Neural cell (in vitro differentiated cells): ENCODE data around the gene PSMB10. TPM values are rescaled to one million over a fixed set of nuclear protein-coding genes. Genes with fewer than 3 reads are reported as not detected.

Experiments used
- H2AFZ ChIP-seq: fragments of 200-600, 300-800 bp; sonication (generic), shearing (Covaris generic); 2 replicates; pipeline ENCODE4 v1.6.0; 2014; ENCODE audit warnings: low read depth, mild to moderate bottlenecking, antibody characterized with exemption, low read length, moderate library complexity
- H3F3A ChIP-seq: fragments of 200-600 bp; shearing (Covaris generic); 2 replicates; pipeline ENCODE4 v1.6.1; 2016; ENCODE audit warnings: mild to moderate bottlenecking, moderate library complexity, mixed read lengths, antibody characterized with exemption, low read length; ENCODE audit not compliant: insufficient read depth, poor library complexity, severe bottlenecking
- H3K27ac ChIP-seq: fragments of 200-600, 300-800 bp; sonication (generic), shearing (Covaris generic); 2 replicates; pipeline ENCODE4 v1.5.1; 2014; ENCODE audit warnings: mild to moderate bottlenecking, low read length, moderate library complexity
- H3K27me3 ChIP-seq: fragments of 300-800, 200-600 bp; sonication (generic), shearing (Covaris generic); 2 replicates; pipeline ENCODE4 v1.6.0; 2014; ENCODE audit warnings: mild to moderate bottlenecking, low read depth, low read length, moderate library complexity; ENCODE audit not compliant: insufficient read depth
- H3K36me3 ChIP-seq: fragments of 300-800, 200-600 bp; sonication (generic), shearing (Covaris generic); 2 replicates; pipeline ENCODE4 v1.5.1; 2014; ENCODE audit warnings: mild to moderate bottlenecking, antibody characterized with exemption, low read length, moderate library complexity; ENCODE audit not compliant: insufficient read depth
- H3K4me2 ChIP-seq: fragments of 300-800, 200-600 bp; sonication (generic), shearing (Covaris generic); 2 replicates; pipeline ENCODE4 v1.6.0; 2014; ENCODE audit warnings: mild to moderate bottlenecking, low read length
- H3K4me3 ChIP-seq: fragments of 300-800, 200-600 bp; sonication (generic), shearing (Covaris generic); 2 replicates; pipeline ENCODE4 v1.5.1; 2014; ENCODE audit warnings: mild to moderate bottlenecking, low read length, moderate library complexity
- H3K79me2 ChIP-seq: fragments of 200-600 bp; shearing (Covaris generic); replicated peaks from 2 replicates; pipeline ENCODE4 v1.6.0; 2014; ENCODE audit warnings: mild to moderate bottlenecking, low read length, moderate library complexity; ENCODE audit not compliant: insufficient read depth
- H3K9ac ChIP-seq: fragments of 300-800, 200-600 bp; sonication (generic), shearing (Covaris generic); 2 replicates; pipeline ENCODE4 v1.6.1; 2016; ENCODE audit warnings: mild to moderate bottlenecking, low read length, mixed read lengths
- H3K9me2 ChIP-seq: fragments of 200-600 bp; shearing (Covaris generic); 2 replicates; pipeline ENCODE4 v1.6.1; 2016; ENCODE audit warnings: mild to moderate bottlenecking, low read length, mixed read lengths; ENCODE audit not compliant: insufficient read depth
- H3K9me3 ChIP-seq: fragments of 200-600, 300-800 bp; sonication (generic), shearing (Covaris generic); 2 replicates; pipeline ENCODE4 v1.6.1; 2016; ENCODE audit warnings: mild to moderate bottlenecking, mixed run types, low read length, moderate library complexity, mixed read lengths
- H4K20me1 ChIP-seq: fragments of 200-600 bp; shearing (Covaris generic); 2 replicates; pipeline ENCODE4 v1.6.1; 2016; ENCODE audit warnings: mild to moderate bottlenecking, mixed run types; ENCODE audit not compliant: insufficient read depth
- EP300 ChIP-seq: fragments of 450-650 bp; conservative IDR thresholded peaks from 2 replicates; pipeline ENCODE4 v1.6.1; 2014; ENCODE audit warnings: antibody characterized with exemption, mild to moderate bottlenecking, moderate library complexity; ENCODE audit not compliant: poor library complexity, severe bottlenecking
- EZH2 ChIP-seq: fragments of 200-600, 300-800 bp; shearing (Covaris generic), sonication (generic); IDR thresholded peaks from 2 replicates; pipeline ENCODE4 v1.6.1; 2014; ENCODE audit warnings: antibody characterized with exemption, low read length, borderline replicate concordance, mild to moderate bottlenecking; ENCODE audit not compliant: insufficient read depth, poor library complexity, severe bottlenecking
- MXI1 ChIP-seq: fragments of 450-650 bp; conservative IDR thresholded peaks from 2 replicates; pipeline ENCODE4 v1.6.1; 2014; ENCODE audit warnings: antibody characterized with exemption, mild to moderate bottlenecking; ENCODE audit not compliant: poor library complexity, severe bottlenecking
- POLR2AphosphoS5 ChIP-seq: IDR thresholded peaks from 2 replicates; pipeline ENCODE4 v1.6.1; 2012
- RAD21 ChIP-seq: fragments of 450-650 bp; conservative IDR thresholded peaks from 2 replicates; pipeline ENCODE4 v1.6.1; 2014; ENCODE audit warnings: antibody characterized with exemption, mild to moderate bottlenecking, moderate library complexity
- SMC3 ChIP-seq: fragments of 450-650 bp; conservative IDR thresholded peaks from 2 replicates; pipeline ENCODE4 v1.6.1; 2014; ENCODE audit warnings: antibody characterized with exemption, mild to moderate bottlenecking, moderate library complexity; ENCODE audit not compliant: poor library complexity
- TAF1 ChIP-seq: IDR thresholded peaks from 2 replicates; pipeline ENCODE4 v1.6.1; 2012; ENCODE audit warnings: low read depth
- polyA plus RNA-seq: library from polyadenylated mRNA; depleted of rRNA; stranded (reverse); fragments of >200 nt; gene quantifications from 2 replicates; pipeline ENCODE4 v1.2.3, GENCODE V29; 2014
- TF ChIP-seq, protein P1 (sequence below): fragments of 450-650 bp; IDR thresholded peaks from 2 replicates; pipeline ENCODE4 v1.5.1; 2014; ENCODE audit warnings: antibody characterized with exemption, mild to moderate bottlenecking, moderate library complexity; ENCODE audit not compliant: poor library complexity, severe bottlenecking
- TF ChIP-seq, protein P2 (sequence below): IDR thresholded peaks from 2 replicates; pipeline ENCODE4 v1.6.1; 2012; ENCODE audit warnings: borderline replicate concordance

PSMB10 gene
- polyA plus RNA-seq, 1 donor from 2014 or later: 46.4 TPM

DNA sequence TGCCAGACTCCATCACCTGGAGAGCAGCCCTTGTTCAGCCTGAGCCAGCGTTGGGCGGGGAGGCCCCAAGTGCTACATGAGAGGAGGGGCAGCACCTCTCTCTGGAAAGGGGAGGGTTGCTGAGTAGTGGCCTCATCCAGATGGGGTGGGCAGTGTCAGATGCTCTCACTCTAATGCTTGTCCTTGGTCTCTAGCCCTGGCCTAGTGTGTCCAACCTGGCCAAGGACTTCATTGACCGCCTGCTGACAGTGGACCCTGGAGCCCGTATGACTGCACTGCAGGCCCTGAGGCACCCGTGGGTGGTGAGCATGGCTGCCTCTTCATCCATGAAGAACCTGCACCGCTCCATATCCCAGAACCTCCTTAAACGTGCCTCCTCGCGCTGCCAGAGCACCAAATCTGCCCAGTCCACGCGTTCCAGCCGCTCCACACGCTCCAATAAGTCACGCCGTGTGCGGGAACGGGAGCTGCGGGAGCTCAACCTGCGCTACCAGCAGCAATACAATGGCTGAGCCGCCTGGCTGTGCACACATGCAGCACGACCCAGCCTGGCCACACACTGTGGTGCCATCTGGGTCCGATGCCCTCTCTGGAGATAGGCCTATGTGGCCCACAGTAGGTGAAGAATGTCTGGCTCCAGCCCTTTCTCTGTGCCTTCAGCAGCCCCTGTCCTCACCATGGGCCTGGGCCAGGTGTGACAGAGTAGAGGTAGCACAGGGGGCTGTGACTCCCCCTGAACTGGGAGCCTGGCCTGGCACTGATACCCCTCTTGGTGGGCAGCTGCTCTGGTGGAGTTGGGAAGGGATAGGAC lies 9.3 kb downstream of the PSMB10 start:
- Histone ChIP-seq H3K27ac (no peak overlapping the region), H4K20me1 (no peaks in the 10 kb centered on the region)

DNA sequence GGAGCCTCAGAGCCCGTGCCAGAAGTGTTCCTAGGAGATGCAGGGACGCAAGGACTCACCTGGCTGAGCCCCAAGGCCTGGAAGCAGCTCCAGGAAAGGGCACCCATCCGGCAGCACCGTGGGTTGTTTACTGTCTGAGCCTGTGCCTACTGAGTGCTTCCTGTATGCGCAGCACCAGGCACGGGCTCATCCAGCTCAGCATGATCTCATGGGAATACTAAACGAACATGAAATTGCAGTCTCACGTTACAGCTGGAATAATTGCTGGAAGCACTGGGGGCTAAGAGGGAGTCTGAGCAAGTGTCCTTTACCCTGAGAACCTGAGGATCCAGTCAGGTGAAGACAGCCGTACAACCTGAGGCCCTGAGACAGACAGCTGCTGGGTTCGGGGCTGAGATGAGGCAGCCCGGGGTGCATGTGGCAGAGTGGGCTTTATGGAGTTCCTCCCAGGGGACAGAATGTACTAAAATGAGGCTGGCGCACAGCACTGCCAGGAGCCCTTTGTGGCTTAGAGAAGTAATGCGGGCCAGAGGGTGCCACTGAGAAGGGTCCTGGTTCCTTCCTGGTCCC lies 10.4 kb downstream of the PSMB10 start:
- Histone ChIP-seq H3K9me2 (no peaks in the 10 kb centered on the region), H3K4me2 (no peak overlapping the region), H3F3A (no peaks in the 10 kb centered on the region), H3K9me3 (no peaks in the 10 kb centered on the region), H2AFZ (no peak overlapping the region), H3K79me2 (no peaks in the 10 kb centered on the region), H3K27me3 (no peaks in the 10 kb centered on the region), H3K36me3 (no peaks in the 10 kb centered on the region), H3K4me3 (no peak overlapping the region), H3K9ac (no peak overlapping the region), H3K27ac (no peak overlapping the region), H4K20me1 (no peaks in the 10 kb centered on the region)
- TF ChIP-seq, protein P1, sequence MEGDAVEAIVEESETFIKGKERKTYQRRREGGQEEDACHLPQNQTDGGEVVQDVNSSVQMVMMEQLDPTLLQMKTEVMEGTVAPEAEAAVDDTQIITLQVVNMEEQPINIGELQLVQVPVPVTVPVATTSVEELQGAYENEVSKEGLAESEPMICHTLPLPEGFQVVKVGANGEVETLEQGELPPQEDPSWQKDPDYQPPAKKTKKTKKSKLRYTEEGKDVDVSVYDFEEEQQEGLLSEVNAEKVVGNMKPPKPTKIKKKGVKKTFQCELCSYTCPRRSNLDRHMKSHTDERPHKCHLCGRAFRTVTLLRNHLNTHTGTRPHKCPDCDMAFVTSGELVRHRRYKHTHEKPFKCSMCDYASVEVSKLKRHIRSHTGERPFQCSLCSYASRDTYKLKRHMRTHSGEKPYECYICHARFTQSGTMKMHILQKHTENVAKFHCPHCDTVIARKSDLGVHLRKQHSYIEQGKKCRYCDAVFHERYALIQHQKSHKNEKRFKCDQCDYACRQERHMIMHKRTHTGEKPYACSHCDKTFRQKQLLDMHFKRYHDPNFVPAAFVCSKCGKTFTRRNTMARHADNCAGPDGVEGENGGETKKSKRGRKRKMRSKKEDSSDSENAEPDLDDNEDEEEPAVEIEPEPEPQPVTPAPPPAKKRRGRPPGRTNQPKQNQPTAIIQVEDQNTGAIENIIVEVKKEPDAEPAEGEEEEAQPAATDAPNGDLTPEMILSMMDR: peak; percentile 18
- no peak for TF ChIP-seq EZH2

More for the DNA sequence above, 9.3 kb downstream of the PSMB10 start:
- TF ChIP-seq, protein P1: no peak
- TF ChIP-seq RAD21 (no peak), SMC3 (no peak), EZH2 (no peak), TAF1 (no peak), MXI1 (no peak), EP300 (no peak), POLR2AphosphoS5 (no peak)
- TF ChIP-seq, protein P2, sequence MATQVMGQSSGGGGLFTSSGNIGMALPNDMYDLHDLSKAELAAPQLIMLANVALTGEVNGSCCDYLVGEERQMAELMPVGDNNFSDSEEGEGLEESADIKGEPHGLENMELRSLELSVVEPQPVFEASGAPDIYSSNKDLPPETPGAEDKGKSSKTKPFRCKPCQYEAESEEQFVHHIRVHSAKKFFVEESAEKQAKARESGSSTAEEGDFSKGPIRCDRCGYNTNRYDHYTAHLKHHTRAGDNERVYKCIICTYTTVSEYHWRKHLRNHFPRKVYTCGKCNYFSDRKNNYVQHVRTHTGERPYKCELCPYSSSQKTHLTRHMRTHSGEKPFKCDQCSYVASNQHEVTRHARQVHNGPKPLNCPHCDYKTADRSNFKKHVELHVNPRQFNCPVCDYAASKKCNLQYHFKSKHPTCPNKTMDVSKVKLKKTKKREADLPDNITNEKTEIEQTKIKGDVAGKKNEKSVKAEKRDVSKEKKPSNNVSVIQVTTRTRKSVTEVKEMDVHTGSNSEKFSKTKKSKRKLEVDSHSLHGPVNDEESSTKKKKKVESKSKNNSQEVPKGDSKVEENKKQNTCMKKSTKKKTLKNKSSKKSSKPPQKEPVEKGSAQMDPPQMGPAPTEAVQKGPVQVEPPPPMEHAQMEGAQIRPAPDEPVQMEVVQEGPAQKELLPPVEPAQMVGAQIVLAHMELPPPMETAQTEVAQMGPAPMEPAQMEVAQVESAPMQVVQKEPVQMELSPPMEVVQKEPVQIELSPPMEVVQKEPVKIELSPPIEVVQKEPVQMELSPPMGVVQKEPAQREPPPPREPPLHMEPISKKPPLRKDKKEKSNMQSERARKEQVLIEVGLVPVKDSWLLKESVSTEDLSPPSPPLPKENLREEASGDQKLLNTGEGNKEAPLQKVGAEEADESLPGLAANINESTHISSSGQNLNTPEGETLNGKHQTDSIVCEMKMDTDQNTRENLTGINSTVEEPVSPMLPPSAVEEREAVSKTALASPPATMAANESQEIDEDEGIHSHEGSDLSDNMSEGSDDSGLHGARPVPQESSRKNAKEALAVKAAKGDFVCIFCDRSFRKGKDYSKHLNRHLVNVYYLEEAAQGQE: no peak
- Histone ChIP-seq H3F3A (no peaks in the 10 kb centered on the region), H3K4me2 (no peak overlapping the region), H3K79me2 (no peaks in the 10 kb centered on the region), H3K36me3 (no peaks in the 10 kb centered on the region), H3K4me3 (no peak overlapping the region), H3K9me2 (no peaks in the 10 kb centered on the region), H2AFZ (no peak overlapping the region), H3K9ac (no peak overlapping the region), H3K9me3 (no peaks in the 10 kb centered on the region), H3K27me3 (no peaks in the 10 kb centered on the region)
